WERI-Rb-1 (cell line): Measurements from ENCODE around the gene SUN1.
"Not testable (repeated sequence)": the region's sequence is repeated elsewhere in the genome, so short reads cannot be mapped to it uniquely, and the experiment has no call there.

Source experiments
- DNase-seq: peaks from one replicate; pipeline ENCODE4 v3.0.0-alpha.2; 2020
- H3K27ac ChIP-seq: fragments of 250-450 bp; sonication (Bioruptor Pico); 2 replicates; pipeline ENCODE4 v1.5.1; 2020; ENCODE audit warnings: mild to moderate bottlenecking, moderate library complexity
- H3K27me3 ChIP-seq: fragments of 250-450 bp; sonication (Bioruptor Pico); 2 replicates; pipeline ENCODE4 v1.5.1; 2021; ENCODE audit warnings: mild to moderate bottlenecking, low read depth, moderate library complexity; ENCODE audit not compliant: insufficient read depth, severe bottlenecking
- H3K36me3 ChIP-seq: fragments of 250-450 bp; sonication (Bioruptor Pico); 2 replicates; pipeline ENCODE4 v1.5.1; 2020; ENCODE audit warnings: mild to moderate bottlenecking, moderate library complexity
- H3K4me3 ChIP-seq: 2 replicates; pipeline ENCODE4 v1.5.1; 2011; ENCODE audit warnings: low read depth, mild to moderate bottlenecking, control low read depth, low read length
- H3K9me3 ChIP-seq: fragments of 250-450 bp; sonication (Bioruptor Pico); 2 replicates; pipeline ENCODE4 v1.5.1; 2021; ENCODE audit warnings: mild to moderate bottlenecking, moderate library complexity; ENCODE audit not compliant: severe bottlenecking
- TF ChIP-seq, protein P1 (sequence below): IDR thresholded peaks from 2 replicates; pipeline ENCODE4 v1.5.1; 2011; ENCODE audit warnings: low read depth, mild to moderate bottlenecking, control low read depth, inconsistent platforms, low read length

SUN1 gene

DNA sequence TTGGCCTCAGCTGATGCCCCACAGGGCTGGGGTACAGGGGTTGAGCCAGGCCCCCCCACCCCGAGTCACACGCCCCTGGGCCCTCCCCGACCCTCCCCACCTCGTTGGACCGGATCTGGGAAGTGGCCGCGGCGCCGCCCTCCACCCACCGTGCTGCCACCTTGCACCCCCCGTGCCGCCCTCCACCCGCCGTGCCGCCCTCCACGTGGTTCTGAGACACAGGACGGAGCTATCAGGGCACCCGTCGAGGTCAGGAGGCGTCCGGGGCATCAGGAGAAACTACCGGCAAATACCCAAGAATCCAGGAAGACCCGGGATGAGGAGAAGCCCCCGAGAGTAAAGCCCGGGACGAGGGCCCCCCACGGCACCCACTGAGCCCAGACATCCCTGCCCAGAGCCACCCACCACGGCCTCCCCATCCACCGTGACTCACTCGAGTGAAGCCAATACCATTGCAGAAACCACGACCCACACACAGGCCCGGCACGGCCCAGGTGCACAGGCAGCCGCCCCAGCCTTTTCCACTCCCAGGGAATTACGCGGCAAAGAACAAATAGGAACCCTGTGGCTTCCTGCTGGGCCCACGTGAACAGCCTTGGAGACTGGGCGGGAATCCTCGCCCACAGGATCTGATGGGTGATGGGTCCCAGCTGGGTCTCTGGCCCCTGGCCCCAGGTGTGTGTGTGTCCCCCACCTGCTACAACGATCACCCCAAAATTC, 88.2 kb downstream of the SUN1 start:
- Histone ChIP-seq H3K36me3 (no peaks in the 10 kb centered on the region), H3K4me3 (no peak overlapping the region), H3K9me3 (no peaks in the 10 kb centered on the region), H3K27me3 (no peaks in the 10 kb centered on the region), H3K27ac (no peak overlapping the region)
- TF ChIP-seq, protein P1, sequence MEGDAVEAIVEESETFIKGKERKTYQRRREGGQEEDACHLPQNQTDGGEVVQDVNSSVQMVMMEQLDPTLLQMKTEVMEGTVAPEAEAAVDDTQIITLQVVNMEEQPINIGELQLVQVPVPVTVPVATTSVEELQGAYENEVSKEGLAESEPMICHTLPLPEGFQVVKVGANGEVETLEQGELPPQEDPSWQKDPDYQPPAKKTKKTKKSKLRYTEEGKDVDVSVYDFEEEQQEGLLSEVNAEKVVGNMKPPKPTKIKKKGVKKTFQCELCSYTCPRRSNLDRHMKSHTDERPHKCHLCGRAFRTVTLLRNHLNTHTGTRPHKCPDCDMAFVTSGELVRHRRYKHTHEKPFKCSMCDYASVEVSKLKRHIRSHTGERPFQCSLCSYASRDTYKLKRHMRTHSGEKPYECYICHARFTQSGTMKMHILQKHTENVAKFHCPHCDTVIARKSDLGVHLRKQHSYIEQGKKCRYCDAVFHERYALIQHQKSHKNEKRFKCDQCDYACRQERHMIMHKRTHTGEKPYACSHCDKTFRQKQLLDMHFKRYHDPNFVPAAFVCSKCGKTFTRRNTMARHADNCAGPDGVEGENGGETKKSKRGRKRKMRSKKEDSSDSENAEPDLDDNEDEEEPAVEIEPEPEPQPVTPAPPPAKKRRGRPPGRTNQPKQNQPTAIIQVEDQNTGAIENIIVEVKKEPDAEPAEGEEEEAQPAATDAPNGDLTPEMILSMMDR: no peak
- DNase-seq: no peak

DNA sequence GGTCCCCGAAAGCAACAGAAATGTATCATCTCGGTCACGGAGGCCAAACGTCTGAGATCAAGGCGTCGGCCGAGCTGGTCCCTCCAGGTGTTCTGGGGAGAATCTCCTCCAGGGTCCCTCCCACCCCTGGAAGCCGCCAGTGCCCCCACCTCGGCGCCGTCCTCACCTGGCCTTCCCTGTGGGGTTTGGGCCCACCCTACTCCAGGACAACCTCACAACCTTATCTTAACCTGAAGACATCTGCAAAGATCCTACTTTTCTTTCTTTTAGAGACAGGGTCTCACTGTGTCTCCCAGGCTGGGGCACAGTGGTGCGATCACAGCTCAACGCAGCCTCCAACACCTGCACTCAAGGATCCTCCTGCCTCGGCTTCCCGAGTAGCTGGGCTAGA, 88.8 kb downstream of the SUN1 start:
- H3K9me3 ChIP-seq: no peaks in the 10 kb centered on the region
- TF ChIP-seq, protein P1: no peak

DNA sequence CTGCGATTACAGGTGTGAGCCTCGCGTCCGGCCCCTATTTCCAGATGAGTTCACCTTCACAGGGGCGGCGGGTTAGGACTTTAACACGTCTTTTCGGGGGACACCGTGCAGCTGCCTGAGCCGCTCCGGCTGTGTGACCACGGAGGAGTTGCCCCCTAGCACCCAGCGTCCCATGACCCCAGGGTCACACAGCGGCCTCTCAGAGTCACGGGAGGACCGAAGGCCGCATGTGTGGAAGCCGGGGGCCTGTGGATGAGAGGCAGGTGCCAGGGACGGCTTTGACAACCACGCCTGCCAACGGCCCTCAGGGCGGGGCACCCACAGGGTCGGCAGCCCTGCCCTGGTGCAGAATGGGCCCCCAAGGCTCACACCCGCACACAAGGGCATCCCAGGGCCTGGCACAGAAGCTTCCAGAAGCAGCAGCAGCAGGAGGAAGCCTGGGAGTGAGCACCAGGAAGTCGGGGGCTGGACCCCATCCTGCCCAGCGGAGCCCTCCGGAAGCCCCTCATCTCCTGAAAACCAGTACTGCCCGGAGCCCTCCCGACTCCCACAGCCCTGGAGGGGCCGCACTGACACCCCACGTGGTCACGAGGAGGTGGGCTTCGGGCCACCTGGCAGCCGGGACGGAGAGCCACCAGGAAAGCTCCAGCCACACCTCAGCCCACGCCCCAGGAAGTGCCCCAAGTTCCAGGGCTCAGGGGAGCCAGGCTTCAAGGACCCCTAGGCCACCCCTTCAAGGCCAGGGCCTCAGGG, 89.5 kb downstream of the SUN1 start:
- no peak for DNase-seq
- H3K27me3 ChIP-seq: no peaks in the 10 kb centered on the region
- H3K4me3 ChIP-seq: no peak overlapping the region
- H3K27ac ChIP-seq: no peak overlapping the region
- no peaks in the 10 kb centered on the region for H3K36me3 ChIP-seq
- no peaks in the 10 kb centered on the region for H3K9me3 ChIP-seq
- TF ChIP-seq, protein P1: no peak

More for the DNA sequence above, 88.8 kb downstream of the SUN1 start:
- Histone ChIP-seq H3K36me3 (no peaks in the 10 kb centered on the region), H3K27me3 (no peaks in the 10 kb centered on the region), H3K4me3 (no peak overlapping the region), H3K27ac (no peak overlapping the region)
- DNase-seq: no peak

DNA sequence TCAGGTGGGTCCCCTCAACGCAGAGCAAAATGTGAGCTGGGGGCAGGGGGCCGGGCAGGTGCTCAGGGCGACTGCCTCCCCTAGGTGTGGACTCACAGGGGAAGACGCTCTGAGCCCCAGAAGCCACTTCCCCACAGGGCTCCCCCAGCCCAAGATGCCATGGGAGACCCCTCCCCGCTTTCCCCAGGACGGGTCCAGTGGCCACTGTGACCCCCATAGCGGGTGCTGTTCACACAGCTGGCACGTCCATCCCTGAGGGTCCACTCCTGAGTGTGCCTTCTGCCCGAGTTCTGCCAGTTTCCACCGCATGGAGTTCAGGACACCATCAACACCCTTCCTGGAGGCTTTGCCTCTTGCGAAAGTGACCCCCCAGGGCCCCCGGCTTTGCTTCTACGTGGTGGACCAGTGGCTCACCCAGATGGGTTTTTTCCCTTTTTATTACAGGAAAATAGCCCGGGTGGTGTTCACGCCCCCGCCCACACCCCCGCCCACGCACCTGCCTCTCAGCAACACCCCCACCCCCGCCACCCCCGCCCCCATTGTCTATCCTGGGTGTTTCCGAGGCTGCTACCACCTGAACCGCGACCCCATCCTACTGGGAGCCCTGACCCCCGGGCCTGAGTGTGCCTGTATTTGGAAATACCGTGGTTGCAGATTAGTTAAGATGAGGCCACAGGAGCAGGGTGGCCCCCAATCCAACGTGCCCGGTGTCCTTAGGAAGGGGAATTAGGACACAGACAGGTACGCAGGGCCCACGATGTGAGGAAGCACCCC, 90.2 kb downstream of the SUN1 start:
- no peak overlapping the region for H3K4me3 ChIP-seq
- DNase-seq: no peak
- H3K27ac ChIP-seq: no peak overlapping the region
- H3K9me3 ChIP-seq: no peaks in the 10 kb centered on the region
- no peaks in the 10 kb centered on the region for H3K36me3 ChIP-seq
- TF ChIP-seq, protein P1: no peak
- H3K27me3 ChIP-seq: no peaks in the 10 kb centered on the region

DNA sequence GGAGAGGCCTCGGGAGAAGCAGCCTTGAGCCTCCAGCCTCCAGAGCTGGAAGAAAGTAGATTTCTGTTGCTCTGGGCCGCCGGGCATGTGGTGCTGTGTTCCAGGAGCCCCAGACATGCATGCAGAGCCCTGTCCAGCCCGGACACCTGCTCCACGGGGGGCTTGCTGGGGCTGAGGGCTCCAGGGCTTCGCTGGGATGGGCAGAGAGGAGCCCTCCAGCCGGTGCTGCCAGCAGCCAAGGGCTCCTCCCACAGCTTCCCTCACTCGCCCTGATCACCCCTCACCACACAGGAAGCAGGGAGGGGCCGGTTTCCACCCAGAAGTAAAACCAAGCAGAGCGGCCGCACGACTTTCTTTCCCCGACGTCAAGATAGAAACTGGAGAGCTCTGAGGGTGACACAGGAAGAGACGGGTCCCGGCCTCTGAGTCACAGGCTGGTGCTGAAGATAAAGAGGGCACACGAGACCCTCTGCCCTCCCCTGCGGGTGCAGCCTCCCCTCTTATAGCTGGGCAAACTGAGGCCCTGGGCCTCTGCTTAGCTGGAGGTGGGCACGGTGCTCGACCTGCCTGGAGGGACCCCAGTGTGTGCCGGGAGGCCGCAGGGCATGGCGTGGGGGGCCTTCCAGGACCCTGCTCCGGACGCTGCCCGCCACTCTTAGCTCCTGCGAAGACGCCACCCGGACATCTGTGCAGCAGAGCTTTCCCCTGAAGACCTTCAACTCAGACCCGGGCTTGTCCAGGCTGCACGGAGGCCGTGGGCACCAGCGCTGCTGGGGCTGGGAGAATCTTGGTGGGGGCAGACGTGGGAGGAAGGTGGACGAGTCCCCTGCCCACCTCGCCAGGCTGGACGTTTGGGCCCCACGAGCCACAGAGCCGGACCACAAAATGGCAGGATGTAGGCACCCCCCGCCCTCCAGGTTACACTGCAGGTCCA, 91.1 kb downstream of the SUN1 start:
- Histone ChIP-seq H3K27ac (no peak overlapping the region), H3K9me3 (no peaks in the 10 kb centered on the region), H3K27me3 (no peaks in the 10 kb centered on the region), H3K36me3 (no peaks in the 10 kb centered on the region), H3K4me3 (no peak overlapping the region)
- TF ChIP-seq, protein P1: no peak
- DNase-seq: no peak

DNA sequence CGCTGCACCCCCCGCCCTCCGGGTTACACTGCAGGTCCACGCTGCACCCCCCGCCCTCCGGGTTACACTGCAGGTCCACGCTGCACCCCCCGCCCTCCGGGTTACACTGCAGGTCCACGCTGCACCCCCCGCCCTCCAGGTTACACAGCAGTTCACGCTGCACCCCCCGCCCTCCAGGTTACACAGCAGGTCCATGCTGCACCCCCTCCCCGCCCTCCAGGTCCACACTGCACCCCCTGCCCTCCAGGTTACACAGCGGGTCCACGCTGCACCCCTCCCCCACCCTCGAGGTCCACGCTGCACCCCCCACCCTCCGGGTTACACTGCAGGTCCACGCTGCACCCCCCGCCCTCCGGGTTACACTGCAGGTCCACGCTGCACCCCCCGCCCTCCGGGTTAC, 91.8 kb downstream of the SUN1 start:
- not testable (repeated sequence) for H3K9me3 ChIP-seq, H3K27me3 ChIP-seq, H3K27ac ChIP-seq, H3K36me3 ChIP-seq, H3K4me3 ChIP-seq, DNase-seq
